Cardiac fibroblast (primary cell): ENCODE results near the gene ESRRA.
A peak's percentile ranks its signal among the peaks of the same experiment; 100 is the strongest.

Experiments
- DNase-seq, 2 donors: peaks; one replicate each; pipeline versions ENCODE4 v3.0.0 to v3.0.0-alpha.2; 2010; ENCODE audit warnings: low read depth in 2 of 2
- H3K4me3 ChIP-seq, 2 donors: replicated peaks in 1 of 2; 1 replicate in 1 of 2; 2 replicates in 1 of 2; pipeline ENCODE4 v1.5.1; 2011; ENCODE audit warnings: low read depth in 2 of 2, low read length in 2 of 2, mild to moderate bottlenecking in 2 of 2, moderate library complexity in 1 of 2
- TF ChIP-seq, protein P1 (sequence below): IDR thresholded peaks from one replicate; pipeline ENCODE4 v1.5.1; 2011; ENCODE audit warnings: low read depth, mild to moderate bottlenecking, low read length, inconsistent platforms

Gene ESRRA

DNA sequence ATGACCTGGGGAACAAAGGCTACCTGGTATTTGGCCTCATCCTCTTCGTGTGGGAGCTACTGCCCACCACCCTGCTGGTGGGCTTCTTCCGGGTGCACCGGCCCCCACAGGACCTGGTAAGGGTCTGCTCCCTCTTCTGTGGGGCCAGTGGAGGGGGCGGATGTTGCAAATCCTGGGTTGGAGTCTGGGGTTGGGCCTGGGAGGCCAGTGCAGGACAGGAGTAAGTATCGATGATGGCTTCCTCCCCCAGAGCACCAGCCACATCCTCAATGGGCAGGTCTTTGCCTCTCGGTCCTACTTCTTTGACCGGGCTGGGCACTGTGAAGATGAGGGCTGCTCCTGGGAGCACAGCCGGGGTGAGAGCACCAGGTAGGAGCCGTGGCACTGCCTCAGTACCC lies 17.0 kb upstream of the ESRRA start:
- H3K4me3 ChIP-seq, result no peak overlapping the region
- DNase-seq, result no peak
- TF ChIP-seq, protein P1, sequence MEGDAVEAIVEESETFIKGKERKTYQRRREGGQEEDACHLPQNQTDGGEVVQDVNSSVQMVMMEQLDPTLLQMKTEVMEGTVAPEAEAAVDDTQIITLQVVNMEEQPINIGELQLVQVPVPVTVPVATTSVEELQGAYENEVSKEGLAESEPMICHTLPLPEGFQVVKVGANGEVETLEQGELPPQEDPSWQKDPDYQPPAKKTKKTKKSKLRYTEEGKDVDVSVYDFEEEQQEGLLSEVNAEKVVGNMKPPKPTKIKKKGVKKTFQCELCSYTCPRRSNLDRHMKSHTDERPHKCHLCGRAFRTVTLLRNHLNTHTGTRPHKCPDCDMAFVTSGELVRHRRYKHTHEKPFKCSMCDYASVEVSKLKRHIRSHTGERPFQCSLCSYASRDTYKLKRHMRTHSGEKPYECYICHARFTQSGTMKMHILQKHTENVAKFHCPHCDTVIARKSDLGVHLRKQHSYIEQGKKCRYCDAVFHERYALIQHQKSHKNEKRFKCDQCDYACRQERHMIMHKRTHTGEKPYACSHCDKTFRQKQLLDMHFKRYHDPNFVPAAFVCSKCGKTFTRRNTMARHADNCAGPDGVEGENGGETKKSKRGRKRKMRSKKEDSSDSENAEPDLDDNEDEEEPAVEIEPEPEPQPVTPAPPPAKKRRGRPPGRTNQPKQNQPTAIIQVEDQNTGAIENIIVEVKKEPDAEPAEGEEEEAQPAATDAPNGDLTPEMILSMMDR, result no peak

DNA sequence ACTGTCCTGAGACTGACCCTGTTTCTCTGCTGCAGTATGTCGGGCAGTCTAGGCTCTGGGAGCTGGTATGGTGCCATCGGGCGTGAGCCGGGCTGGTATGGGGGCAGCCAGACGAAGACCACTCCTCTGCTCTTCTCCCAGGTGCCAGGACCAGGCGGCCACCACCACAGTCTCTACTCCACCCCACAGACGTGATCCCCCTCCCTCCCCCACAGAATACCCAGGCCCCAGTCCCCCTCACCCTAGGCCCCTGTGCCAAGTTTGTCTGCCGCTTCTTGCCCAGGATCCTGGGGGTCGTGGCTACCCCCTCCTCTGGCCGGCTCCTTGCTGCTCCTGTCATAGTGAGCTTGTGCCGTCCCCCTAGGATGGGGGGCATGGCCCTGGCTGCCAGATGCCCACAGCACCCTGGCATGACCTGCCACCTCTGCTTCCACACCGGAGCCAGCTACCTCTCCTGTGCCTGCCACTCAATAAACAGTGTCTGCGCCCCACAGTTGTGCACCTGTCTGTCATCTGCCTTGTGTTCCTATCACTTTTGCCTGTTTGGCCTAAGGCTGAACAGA lies 16.2 kb upstream of the ESRRA start:
- TF ChIP-seq, protein P1, result no peak
- DNase-seq, result no peak
- no peak overlapping the region for H3K4me3 ChIP-seq

DNA sequence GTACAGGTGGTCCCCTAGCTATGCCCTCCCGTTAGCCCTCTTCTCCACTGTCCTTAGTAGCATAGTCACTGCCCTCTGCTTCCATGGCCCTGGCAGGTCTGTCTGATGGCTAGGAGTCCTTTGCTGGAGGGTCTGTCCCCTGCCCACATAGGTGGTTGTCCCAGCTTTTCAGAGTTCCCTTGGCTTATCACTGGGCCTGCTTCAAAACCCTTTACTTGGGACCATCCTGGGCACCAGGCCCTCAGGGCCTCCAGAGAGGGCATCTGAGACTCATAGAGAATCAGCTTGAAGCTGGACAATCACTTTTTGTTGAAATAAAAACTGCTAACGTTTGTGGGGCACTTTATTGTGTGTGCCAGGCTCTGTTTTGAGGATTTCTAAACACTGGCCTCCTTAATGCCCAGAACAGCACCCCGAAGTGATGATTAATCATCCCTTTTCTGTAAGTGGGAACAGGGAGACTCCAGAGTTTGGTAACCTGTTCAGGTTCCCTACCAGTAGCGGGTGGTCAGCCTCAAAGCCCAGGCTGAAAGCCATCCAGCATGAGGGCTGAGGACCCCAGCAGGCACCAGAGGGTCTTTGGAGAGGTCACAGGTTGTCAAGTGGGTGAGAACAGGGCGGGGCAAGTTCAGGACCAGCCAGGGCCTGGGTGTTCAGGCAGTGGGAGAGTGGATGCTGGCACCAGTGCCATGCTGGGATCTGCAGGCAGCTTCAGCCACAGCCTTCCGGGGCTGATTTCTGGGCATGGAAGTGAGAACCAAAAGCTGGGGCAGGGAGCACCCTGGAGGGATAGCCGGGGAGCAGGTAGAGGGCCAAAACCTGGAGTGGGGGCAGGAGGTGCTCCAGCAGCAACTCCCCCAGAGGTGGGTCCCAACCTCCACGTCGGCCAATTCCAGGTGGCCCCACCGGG lies 14.7 kb upstream of the ESRRA start:
- TF ChIP-seq, protein P1, result no peak
- H3K4me3 ChIP-seq, result no peak overlapping the region

DNA sequence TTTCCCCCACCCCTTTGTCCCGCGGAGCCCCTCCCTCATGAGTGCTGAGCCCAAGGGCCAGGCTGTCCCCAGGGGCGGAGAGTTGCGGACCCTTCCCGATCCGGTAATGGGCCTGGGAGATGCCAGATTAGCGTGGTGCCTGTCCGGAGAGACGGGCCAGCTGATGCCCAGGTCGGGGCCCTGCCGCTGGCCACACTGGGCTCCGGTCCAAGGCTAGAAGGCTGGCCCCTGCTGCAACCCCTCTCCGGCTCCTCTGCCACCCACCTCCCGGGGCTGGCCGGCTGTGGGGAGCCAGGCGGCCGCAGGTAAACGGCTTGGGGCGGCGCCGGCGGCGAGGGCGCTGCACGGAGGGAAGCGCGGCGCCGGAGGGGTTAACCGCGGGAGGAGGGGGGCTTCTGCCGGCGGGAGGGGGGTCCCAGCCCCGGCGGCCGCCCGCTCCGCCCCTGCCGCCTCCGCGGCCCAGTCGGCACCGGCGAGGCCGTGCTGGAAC lies 14.0 kb upstream of the ESRRA start, which contains the start of gene KCNK4:
Gene KCNK4 (plus strand): TSS at position 41 of the 490 bp plus-strand sequence. CDS start 1,717 bp downstream, outside the sequence.
- DNase-seq, result no peak
- peak within 1 kb of the TSS in 1 of 2 donors; percentile 14 for H3K4me3 ChIP-seq
- TF ChIP-seq, protein P1, result no peak

More for the DNA sequence above, 14.7 kb upstream of the ESRRA start:
- no peak for DNase-seq

DNA sequence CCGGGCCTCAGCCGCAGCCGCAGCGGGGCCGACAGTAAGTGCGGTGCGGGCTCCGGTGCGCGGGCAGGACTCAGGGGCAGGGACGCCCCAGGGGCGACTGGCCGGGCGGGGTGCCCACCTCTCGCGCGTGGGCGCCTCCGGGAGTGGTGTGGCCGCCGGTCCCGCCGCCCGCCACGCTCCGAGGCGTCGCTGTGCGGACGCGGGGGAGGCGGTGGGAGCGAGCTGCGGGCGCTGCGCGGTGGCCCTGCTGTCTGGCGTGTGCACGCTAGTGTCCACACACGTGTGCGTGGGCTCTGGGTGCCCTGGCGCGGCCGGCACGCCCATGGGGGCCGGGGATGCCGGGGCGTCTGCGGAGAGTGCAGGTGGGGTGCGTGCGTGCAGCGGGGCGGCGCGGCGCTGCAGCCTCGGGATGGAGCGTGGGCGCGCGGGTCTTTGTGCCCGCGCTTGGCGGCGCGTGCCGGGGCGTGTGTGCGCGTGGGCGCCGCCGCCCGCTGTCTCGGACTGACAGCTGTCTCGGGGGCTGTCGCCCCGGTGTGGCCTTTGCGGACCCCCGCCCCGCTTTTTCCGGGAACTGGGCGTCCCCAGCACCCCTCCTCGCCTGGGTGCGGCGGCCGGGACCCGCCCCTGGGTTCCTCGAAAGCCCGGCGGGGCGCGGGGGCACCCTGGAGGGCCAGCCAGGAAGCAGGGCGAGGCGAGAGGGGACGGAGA lies 13.4 kb upstream of the ESRRA start:
- peak overlapping the region; percentile 11 to 14 for H3K4me3 ChIP-seq
- TF ChIP-seq, protein P1, result no peak
- DNase-seq, result no peak

DNA sequence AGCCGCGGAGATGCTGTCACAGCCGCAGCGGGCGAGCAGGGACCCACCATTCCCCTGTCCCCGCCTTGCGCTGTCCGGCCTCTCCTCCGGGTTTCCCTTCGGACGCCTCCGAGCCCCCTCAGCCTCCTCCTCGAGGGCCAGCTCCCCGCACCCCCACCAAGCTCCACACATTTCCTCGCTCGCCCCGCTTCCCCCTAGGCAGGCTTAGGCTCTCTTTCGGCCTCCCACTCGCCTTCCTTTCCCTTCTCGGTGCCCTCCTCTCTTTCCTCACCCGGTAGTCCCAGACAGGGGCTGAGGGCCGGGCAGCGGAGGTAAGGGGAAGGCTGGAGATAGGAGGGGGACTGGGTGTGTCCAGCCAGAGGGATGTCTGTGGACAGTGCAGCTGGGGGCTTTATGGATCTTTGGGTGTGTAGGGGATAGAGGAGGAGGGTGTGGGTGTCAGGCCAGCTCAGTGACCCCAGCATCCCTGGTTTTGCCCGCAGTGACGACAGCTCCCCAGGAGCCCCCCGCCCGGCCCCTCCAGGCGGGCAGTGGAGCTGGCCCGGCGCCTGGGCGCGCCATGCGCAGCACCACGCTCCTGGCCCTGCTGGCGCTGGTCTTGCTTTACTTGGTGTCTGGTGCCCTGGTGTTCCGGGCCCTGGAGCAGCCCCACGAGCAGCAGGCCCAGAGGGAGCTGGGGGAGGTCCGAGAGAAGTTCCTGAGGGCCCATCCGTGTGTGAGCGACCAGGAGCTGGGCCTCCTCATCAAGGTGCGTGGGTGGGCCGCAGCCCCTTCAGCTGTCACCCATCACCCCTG lies 12.7 kb upstream of the ESRRA start:
- TF ChIP-seq, protein P1, result no peak
- no peak for DNase-seq
- H3K4me3 ChIP-seq, result peak overlapping the region; percentile 11 to 14
